Measurements from ENCODE around the gene TMEM181.
"Not testable (repeated sequence)": the region's sequence is repeated elsewhere in the genome, so short reads cannot be mapped to it uniquely, and the experiment has no call there.

The TMEM181 gene

DNA sequence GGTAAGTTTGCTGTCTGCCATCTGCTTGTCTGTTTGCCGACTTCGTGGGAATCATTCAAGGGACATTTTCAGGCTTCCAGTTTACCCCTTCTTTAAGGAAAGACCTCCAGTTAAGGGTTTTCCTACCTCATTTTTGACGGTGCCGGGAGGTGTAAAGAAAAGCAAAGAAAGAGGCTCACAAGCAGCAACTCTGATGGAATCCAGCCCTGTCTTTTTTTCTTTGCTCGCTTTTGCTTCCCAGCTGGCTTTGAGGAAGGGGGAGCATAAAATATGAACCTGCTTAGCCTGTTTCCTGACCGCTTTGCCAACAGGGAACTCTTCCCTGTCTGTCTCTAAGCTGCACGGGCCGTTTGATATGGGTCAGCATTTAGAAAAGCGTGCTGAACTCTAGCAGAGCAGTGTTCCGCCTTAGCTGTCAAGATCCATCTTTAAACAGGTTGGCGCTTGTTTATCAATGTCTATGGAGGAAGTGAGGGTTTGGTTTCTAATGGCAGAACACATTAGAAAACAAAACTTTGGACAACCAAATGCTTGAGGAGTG lies 103.8 kb downstream of the TMEM181 start:
- Histone ChIP-seq H3K27me3 (ENCODE audit: control insufficient read depth, insufficient read depth, low read length) (no peaks in the 10 kb centered on the region), H3K4me1 (ENCODE audit: control insufficient read depth, low read depth, low read length) (peaks cover 11% of the 10 kb centered on the region), H3K4me3 (ENCODE audit: low read length) (no peak overlapping the region), H3K27ac (ENCODE audit: low read length) (no peak overlapping the region), H3K9me3 (ENCODE audit: control insufficient read depth, low read depth, low read length) (no peaks in the 10 kb centered on the region), H3K9ac (ENCODE audit: low read length) (no peak overlapping the region), H3K36me3 (ENCODE audit: control insufficient read depth, low read depth, low read length) (no peaks in the 10 kb centered on the region)

DNA sequence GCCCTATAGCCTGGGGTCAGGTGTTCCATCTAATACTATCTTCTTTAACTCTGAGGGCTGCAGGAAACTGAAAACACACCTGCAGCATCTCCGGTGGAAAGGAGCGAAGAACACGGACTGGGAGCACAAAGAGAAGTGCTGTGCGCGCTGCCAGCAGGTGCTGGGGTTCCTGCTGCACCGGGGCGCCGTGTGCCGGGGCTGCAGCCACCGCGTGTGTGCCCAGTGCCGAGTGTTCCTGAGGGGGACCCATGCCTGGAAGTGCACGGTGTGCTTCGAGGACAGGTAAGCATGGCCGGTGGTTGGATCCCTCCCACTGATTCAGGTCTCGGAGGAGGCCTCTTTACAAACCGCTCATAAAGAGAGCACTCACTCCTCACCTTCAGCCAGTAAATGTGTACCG lies 105.4 kb downstream of the TMEM181 start:
- Histone ChIP-seq H3K4me3 (ENCODE audit: low read length) (no peak overlapping the region), H3K9ac (ENCODE audit: low read length) (no peak overlapping the region), H3K27me3 (ENCODE audit: control insufficient read depth, insufficient read depth, low read length) (no peaks in the 10 kb centered on the region), H3K36me3 (ENCODE audit: control insufficient read depth, low read depth, low read length) (no peaks in the 10 kb centered on the region), H3K4me1 (ENCODE audit: control insufficient read depth, low read depth, low read length) (peaks cover 11% of the 10 kb centered on the region), H3K27ac (ENCODE audit: low read length) (no peak overlapping the region), H3K9me3 (ENCODE audit: control insufficient read depth, low read depth, low read length) (no peaks in the 10 kb centered on the region)

DNA sequence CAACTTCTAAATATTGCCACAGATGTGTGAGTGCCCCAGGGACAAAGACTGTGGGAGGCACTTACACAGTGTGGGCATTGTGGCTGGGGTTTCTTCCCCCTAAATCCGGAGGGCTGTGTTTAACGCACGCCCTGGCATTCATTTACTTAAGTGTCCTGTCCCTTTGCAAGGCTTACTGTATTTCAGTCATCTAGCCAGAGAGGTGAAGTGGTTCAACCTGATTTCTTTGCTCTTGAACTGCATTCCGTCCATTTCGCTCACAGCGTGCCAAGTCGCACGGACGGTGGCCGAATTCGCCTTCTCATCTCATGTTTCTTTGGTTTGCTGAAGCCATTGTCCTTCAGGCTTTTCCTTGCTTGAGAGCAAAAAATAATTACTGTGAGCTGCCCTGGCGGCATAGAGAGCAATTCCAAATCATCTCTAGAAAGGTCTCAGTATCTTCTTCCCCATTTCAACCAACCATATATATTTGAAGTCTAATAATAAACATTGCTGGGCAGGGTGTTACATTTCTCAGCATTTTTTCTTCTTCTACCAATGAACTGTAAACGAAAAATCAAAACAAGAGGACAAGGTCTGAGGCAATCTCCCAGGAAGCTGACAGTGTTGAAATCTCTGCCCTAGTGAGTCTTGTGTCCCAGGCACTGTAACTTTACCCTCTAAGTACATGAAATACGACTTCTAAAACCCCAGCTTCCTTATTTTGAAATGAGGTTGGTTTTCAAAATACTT lies 106.9 kb downstream of the TMEM181 start:
- Histone ChIP-seq H3K27ac (ENCODE audit: low read length) (no peak overlapping the region), H3K27me3 (ENCODE audit: control insufficient read depth, insufficient read depth, low read length) (no peaks in the 10 kb centered on the region), H3K9ac (ENCODE audit: low read length) (no peak overlapping the region), H3K4me3 (ENCODE audit: low read length) (no peak overlapping the region), H3K4me1 (ENCODE audit: control insufficient read depth, low read depth, low read length) (peaks cover 11% of the 10 kb centered on the region), H3K36me3 (ENCODE audit: control insufficient read depth, low read depth, low read length) (no peaks in the 10 kb centered on the region), H3K9me3 (ENCODE audit: control insufficient read depth, low read depth, low read length) (no peaks in the 10 kb centered on the region)

DNA sequence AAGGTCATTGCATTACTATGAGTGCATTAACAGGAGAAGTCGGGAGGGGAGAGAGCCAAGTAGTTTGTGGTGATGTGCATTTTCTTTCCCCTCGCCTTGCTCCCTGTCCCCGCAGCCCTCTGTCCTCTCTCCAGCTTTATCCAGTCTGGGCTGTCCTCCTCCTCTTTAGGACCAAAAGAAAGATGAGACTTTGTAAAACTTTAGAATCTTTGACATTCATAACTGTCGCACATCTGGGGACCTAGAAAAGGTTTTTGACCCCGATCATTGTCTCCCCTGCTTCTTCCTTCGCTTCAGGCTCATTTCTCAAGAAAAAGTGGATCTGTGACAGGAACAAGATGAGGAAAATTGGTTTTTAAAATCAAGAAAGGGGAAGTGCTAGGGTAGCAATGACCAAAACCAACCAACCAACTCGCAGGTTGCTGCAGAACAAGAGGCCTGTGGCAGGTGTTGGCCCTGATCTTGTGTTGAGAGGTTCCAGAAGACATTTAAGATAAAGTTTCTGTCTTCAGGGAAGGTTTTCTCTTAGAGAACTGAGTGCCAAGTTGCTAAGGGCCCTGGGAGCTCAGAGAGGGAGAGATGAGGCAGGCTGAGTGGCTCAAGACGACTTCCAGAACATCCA lies 107.6 kb downstream of the TMEM181 start:
- H3K27ac ChIP-seq (ENCODE audit: low read length) = no peak overlapping the region
- no peak overlapping the region for H3K9ac ChIP-seq (ENCODE audit: low read length)
- no peaks in the 10 kb centered on the region for H3K36me3 ChIP-seq (ENCODE audit: control insufficient read depth, low read depth, low read length)
- no peaks in the 10 kb centered on the region for H3K9me3 ChIP-seq (ENCODE audit: control insufficient read depth, low read depth, low read length)
- no peaks in the 10 kb centered on the region for H3K27me3 ChIP-seq (ENCODE audit: control insufficient read depth, insufficient read depth, low read length)
- peaks cover 11% of the 10 kb centered on the region for H3K4me1 ChIP-seq (ENCODE audit: control insufficient read depth, low read depth, low read length)
- no peak overlapping the region for H3K4me3 ChIP-seq (ENCODE audit: low read length)

DNA sequence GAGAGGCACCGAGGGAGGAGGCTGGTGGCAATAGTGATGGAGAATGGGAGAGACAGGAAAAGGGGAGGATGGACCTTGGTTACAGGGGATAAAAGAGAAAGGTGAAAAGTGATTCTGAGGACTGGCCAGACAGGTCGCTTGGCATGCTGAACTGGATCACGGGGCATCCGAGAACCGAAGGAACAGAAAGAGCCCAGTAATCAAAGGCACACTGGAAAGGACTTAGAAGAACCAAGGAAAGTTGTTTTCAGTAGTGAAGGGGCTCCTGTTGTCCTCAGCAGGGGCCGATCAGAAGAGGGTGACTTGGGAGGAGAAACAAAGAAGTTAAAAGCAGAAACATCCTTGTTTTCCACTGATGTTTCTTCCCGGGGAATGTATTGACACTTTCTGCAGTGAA lies 108.8 kb downstream of the TMEM181 start:
- H3K4me1 ChIP-seq (ENCODE audit: control insufficient read depth, low read depth, low read length) = no peaks in the 10 kb centered on the region
- H3K4me3 ChIP-seq (ENCODE audit: low read length) = no peak overlapping the region
- H3K36me3 ChIP-seq (ENCODE audit: control insufficient read depth, low read depth, low read length) = no peaks in the 10 kb centered on the region
- no peaks in the 10 kb centered on the region for H3K9me3 ChIP-seq (ENCODE audit: control insufficient read depth, low read depth, low read length)
- no peak overlapping the region for H3K9ac ChIP-seq (ENCODE audit: low read length)
- no peak overlapping the region for H3K27ac ChIP-seq (ENCODE audit: low read length)
- no peaks in the 10 kb centered on the region for H3K27me3 ChIP-seq (ENCODE audit: control insufficient read depth, insufficient read depth, low read length)

DNA sequence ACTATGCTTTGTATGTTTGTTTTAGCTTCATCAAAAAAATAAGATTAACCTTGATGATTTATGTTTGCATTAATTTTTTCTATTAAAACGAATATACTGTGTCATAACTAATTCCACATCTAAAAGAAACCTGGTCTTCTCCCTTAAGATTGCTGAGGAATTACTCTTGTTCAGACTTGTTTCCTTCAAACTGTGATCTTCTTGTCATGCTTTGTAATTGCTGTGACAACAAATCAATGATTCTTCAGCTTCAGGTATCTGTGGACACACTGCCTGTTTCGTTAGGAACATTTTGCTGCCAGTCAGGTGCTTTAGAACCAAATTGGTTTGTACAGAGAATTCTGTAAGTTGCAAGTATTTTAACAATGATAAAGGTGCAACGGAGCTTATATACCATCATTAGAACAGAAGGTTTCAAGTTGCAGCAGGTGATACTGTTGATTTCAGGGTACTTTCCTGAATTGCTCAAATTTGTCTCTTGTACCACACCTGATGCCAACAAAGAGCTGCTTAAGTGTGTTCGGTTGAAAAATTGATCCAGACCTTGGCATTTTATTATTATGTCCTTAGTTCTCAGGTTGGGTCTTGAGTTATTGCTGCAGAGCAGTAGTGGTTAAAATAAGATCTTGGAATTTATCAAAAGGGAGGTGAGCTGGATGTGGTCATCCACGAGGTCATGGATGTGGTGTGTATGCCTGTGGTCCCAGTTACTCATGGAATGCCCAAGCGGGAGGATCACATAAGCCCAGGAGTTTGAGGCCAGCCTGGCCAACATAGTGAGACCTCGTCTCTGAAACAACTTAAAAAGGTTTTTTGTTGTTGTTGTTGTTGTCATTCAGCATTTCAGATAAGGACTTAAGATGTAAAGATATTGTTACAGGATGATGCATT lies 109.5 kb downstream of the TMEM181 start:
- no peaks in the 10 kb centered on the region for H3K36me3 ChIP-seq (ENCODE audit: control insufficient read depth, low read depth, low read length)
- H3K27ac ChIP-seq (ENCODE audit: low read length) = no peak overlapping the region
- H3K27me3 ChIP-seq (ENCODE audit: control insufficient read depth, insufficient read depth, low read length) = no peaks in the 10 kb centered on the region
- H3K4me1 ChIP-seq (ENCODE audit: control insufficient read depth, low read depth, low read length) = no peaks in the 10 kb centered on the region
- no peaks in the 10 kb centered on the region for H3K9me3 ChIP-seq (ENCODE audit: control insufficient read depth, low read depth, low read length)
- no peak overlapping the region for H3K9ac ChIP-seq (ENCODE audit: low read length)
- H3K4me3 ChIP-seq (ENCODE audit: low read length) = no peak overlapping the region

DNA sequence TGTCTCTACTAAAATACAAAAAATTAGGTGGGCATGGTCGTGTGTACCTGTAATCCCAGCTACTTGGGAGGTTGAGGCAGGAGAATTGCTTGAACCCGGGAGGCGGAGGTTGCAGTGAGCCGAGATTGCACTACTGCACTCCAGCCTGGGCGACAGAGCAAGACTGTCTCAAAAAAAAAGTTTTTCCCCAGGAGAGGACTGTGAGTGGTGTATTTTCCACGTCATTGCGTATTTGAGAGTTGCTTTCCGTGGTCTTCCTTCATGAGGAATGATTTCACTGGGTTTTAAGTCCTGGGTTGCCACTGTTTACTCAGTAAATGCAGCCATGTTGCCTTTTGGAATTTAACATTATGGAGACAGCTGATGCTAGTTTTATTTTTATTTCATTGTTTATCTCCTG lies 112.2 kb downstream of the TMEM181 start:
- H3K4me3 ChIP-seq (ENCODE audit: low read length); H3K36me3 ChIP-seq (ENCODE audit: control insufficient read depth, low read depth, low read length); H3K4me1 ChIP-seq (ENCODE audit: control insufficient read depth, low read depth, low read length); H3K27me3 ChIP-seq (ENCODE audit: control insufficient read depth, insufficient read depth, low read length); H3K27ac ChIP-seq (ENCODE audit: low read length); H3K9me3 ChIP-seq (ENCODE audit: control insufficient read depth, low read depth, low read length); H3K9ac ChIP-seq (ENCODE audit: low read length): not testable (repeated sequence)

DNA sequence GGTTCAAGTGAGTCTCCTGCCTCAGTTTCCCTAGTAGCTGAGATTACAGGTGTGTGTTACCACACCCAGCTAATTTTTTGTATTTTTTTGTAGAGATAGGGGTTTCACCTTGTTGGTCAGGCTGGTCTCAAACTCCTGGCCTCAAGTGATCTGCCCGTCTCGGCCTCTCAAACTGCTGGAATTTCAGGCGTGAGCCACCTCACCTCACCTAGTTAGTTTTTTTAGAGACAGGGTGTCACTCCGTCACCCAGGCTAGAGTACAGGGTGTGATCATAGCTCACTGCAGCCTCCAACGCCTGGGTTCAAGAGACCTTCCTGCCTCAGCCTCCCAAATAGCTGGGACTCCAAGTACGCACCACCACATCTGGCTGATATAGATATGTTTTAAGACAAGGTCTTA lies 112.8 kb downstream of the TMEM181 start:
- no peaks in the 10 kb centered on the region for H3K4me1 ChIP-seq (ENCODE audit: control insufficient read depth, low read depth, low read length)
- H3K9me3 ChIP-seq (ENCODE audit: control insufficient read depth, low read depth, low read length) = no peaks in the 10 kb centered on the region
- H3K36me3 ChIP-seq (ENCODE audit: control insufficient read depth, low read depth, low read length) = no peaks in the 10 kb centered on the region
- H3K9ac ChIP-seq (ENCODE audit: low read length) = no peak overlapping the region
- no peak overlapping the region for H3K27ac ChIP-seq (ENCODE audit: low read length)
- H3K4me3 ChIP-seq (ENCODE audit: low read length) = no peak overlapping the region
- no peaks in the 10 kb centered on the region for H3K27me3 ChIP-seq (ENCODE audit: control insufficient read depth, insufficient read depth, low read length)

DNA sequence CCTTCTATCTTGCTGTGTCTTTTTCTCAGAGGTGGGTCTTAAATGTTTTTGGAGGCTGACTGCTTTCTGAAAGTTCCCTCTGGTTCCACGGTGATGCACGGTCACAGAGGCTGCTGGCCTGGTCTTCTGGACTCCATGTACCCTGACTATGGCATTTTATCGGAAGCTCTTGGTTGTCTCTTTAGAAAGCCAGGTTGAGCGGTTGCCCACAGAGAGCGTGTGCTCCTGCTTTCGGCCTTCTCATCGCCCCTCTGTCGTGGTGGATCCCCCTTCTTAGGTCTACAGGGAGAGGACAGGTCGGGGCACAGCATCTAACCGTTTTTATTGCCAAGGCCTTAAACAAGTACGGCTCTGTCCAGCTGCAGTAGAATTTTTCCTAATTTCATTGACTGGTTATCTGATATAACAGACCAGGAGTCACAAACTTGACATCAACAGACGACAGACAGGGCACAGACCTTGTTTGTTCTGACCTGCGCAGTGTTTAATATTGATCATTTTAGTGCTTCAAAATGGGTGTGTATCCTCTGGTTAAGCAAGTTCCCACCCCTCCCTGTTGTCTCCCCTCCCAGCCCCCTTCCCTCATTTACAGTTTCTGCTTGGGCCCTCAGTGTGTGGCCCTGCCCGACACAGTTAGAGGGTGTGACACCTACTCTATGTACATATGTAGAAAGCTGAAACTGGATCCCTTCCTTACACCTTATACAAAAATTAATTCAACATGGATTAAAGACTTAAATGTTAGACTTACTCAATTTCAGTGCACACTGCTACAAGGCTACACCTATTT lies 114.6 kb downstream of the TMEM181 start:
- no peaks in the 10 kb centered on the region for H3K36me3 ChIP-seq (ENCODE audit: control insufficient read depth, low read depth, low read length)
- no peaks in the 10 kb centered on the region for H3K27me3 ChIP-seq (ENCODE audit: control insufficient read depth, insufficient read depth, low read length)
- no peaks in the 10 kb centered on the region for H3K9me3 ChIP-seq (ENCODE audit: control insufficient read depth, low read depth, low read length)
- no peaks in the 10 kb centered on the region for H3K4me1 ChIP-seq (ENCODE audit: control insufficient read depth, low read depth, low read length)
- H3K9ac ChIP-seq (ENCODE audit: low read length) = no peak overlapping the region
- H3K4me3 ChIP-seq (ENCODE audit: low read length) = no peak overlapping the region
- H3K27ac ChIP-seq (ENCODE audit: low read length) = no peak overlapping the region

DNA sequence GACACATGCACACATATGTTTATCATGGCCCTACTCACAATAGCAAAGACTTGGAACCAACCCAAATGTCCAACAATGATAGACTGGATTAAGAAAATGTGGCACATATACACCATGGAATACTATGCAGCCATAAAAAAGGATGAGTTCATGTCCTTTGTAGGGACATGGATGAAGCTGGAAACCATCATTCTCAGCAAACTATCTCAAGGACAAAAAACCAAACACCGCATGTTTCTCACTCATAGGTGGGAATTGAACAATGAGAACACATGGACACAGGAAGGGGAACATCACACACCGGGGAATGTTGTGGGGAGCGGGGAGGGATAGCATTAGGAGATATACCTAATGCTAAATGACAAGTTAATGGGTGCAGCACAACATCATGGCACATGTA lies 117.2 kb downstream of the TMEM181 start:
- not testable (repeated sequence) for H3K9ac ChIP-seq (ENCODE audit: low read length); H3K9me3 ChIP-seq (ENCODE audit: control insufficient read depth, low read depth, low read length); H3K36me3 ChIP-seq (ENCODE audit: control insufficient read depth, low read depth, low read length); H3K27ac ChIP-seq (ENCODE audit: low read length); H3K27me3 ChIP-seq (ENCODE audit: control insufficient read depth, insufficient read depth, low read length); H3K4me1 ChIP-seq (ENCODE audit: control insufficient read depth, low read depth, low read length); H3K4me3 ChIP-seq (ENCODE audit: low read length)
